T-helper 1 cell treated with Interleukin-12 subunit alpha and Interleukin-12 subunit beta and Interleukin-4 antibody, amounts not matched to agents 30 ng/mL and 1 ng/mL, for 36 hours (primary cell): ENCODE results near the gene TBC1D32. TPM values are rescaled to one million over a fixed set of nuclear protein-coding genes. Genes with fewer than 3 reads are reported as not detected.
"Not testable (repeated sequence)": the region's sequence is repeated elsewhere in the genome, so short reads cannot be mapped to it uniquely, and the experiment has no call there.

ENCODE experiments used
- intact Hi-C: fragments of 100-400 bp; cut with micrococcal nuclease; formaldehyde crosslinking; loops from one replicate; pipeline ENCODE4 v1.15.1; 2024
- total RNA-seq: library from RNA; stranded (reverse); gene quantifications from 2 replicates; pipeline ENCODE4 v1.2.3, GENCODE V29; 2022

Gene TBC1D32
- total RNA-seq, result 10.3 and 10.5 TPM in 2 replicates

DNA sequence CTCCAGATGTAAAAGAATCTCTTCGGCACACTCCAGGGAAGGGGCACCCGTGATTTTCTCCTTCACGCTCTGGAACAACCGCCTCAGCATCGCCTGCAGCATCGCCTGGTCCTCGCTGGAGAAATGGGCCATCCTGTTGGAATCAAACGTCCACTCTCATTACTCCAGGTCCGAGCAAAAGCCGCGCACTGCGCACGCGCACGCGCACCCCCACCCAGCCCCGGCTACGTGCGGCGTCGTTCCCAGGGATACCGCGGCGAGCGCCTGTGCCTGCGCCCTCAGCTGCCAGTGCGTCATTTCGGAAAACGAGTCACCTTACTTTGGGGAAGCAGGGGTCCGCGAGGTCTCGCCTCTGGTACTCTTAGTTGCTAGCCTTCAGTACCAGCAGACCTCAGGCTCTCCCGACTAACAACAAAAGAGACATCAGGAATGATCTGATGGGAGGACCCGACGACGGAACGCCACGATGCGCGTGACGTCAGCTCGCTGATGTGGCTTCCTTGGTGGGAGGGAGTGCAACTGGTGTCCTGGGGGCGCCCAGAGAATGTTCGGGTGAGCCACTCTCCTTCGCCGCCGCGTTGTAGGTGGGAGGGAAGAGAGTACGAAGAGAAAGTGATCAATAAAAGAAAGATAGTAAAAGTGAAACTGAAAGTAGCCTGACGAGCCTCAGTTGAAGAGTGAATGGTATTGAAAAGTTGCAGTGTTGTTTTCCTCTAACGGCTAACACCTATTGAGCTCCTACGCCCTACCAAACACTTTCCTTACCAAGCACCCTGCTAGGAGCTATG is at the start of gene TBC1D32:
Gene TBC1D32, minus strand, starts transcription at position 182 of the 788 bp plus-strand sequence. Its CDS starts 50 bp downstream, at position 132.
- intact Hi-C loops, result loop anchor here (1.0 to 10.0 kb wide), 7 partner anchors 87 to 1983 kb away; partner anchors contain the start of genes HSF2 and SERINC1

DNA sequence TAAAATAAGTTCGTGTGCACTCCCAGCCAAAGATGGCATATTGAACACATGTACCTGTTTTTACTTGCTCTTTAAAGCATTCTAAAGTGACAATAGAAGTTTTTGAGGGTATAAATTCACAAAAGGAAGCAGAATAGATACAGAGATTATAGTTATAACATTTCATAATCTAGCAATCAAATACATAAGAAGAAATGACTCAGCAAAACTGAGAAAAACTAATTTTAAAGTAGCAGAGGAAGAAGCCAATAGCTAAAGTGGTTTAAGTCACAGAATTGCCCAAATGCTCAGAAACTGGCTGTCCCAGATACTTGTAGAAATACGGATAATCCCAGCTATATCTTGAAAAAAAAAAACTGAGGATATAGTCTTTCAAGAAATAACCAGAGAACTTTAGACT is 49.2 kb upstream of the TBC1D32 start:
- intact Hi-C loops, result no loop called here

GRCh38 chr6:121382467-121383121 is 48.3 kb upstream of the TBC1D32 start:
- intact Hi-C loops, result no loop called here

GRCh38 chr6:121376411-121376810 is 42.1 kb upstream of the TBC1D32 start:
- intact Hi-C loops, result no loop called here

- intact Hi-C loops, result not testable (repeated sequence)
Observed at GRCh38 chr6:121374219-121374618, 39.9 kb upstream of the TBC1D32 start.

DNA sequence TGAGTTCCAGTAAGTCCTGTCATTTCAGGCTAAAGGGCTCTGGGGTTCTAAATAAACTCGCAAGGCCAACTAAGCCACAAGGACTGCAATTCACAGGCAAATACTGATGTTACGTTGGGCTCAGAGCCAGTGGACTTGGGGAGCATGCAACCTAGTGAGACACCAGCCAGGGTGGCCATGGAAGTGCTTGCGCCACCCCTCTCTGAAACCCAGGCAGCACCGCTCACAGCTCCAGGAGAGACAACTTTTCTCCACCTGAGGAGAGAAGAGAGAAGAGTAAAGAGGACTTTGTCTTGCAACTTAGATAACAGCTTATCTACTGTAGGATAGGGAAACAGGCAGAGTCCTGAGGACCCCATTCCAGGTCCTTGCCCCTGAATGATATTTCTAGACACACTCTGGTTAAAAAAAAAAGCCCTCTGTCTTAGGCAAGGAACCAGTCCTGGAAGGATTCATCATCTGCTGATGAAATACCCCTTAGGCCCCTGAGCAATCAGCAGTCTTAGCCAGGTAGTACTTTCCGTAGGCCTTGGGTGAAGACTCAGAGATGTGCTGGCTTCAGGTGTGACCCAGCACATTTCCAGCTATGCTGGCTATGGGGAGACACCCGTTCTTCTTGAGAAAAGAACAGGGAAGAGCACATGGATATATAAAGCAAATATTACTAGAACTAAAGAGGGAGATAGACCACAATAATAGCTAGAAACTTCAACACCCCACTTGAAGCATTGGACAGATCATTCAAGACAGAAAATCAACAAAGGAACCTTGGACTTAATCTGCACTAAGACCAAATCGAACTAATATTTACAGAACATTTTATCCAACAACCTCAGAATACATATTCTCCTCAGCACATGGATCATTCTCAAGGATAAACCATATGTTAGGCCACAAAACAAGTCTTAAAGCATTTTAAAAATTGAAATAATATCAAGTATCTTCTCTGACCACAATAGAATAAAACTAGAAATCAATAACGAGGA is 31.5 kb upstream of the TBC1D32 start:
- intact Hi-C loops, result no loop called here

GRCh38 chr6:121356575-121356974 is 22.3 kb upstream of the TBC1D32 start:
- intact Hi-C loops, result no loop called here

DNA sequence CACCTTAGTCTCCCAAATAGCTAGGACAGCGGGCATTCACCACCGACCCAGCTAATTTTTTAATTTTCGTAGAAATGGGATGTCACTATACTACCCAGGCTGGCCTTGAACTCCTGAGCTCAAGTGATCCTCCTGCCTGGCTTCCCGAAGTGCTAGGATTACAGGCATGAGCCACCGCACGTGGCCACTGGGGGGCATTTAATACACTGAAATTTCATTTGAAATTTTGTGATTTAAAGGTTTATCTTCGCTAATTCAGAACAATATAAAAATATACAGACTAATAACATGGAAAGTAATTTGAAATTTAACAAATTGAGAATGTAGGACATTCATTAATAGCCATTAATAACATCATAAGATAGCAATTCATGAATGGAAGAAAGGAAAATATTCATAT is 20.5 kb upstream of the TBC1D32 start:
- intact Hi-C loops, result loop anchor here (2.0 kb wide), 1 partner anchor 678 kb away; no protein-coding TSS in a partner anchor

- intact Hi-C loops, result no loop called here
Observed at GRCh38 chr6:121352941-121353340, 18.7 kb upstream of the TBC1D32 start.

DNA sequence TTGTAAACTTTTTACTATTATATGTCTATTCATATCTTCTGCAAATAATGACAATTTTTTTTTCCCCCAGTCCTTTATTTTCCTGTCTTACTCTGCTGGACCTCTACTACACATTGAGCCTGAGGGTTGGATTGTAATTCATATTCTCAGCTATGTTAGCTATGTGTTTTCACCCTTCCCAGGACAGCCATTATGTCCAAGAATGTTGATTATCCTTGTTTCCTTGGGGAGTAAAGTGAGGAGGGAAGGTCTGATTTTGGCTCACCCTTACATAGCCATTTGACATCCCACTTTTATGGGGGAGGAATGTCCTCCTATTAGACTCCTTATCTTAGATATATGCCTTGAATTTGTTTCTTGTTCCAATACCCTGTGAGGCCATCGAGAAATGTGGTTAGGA is 17.6 kb upstream of the TBC1D32 start:
- intact Hi-C loops, result no loop called here

DNA sequence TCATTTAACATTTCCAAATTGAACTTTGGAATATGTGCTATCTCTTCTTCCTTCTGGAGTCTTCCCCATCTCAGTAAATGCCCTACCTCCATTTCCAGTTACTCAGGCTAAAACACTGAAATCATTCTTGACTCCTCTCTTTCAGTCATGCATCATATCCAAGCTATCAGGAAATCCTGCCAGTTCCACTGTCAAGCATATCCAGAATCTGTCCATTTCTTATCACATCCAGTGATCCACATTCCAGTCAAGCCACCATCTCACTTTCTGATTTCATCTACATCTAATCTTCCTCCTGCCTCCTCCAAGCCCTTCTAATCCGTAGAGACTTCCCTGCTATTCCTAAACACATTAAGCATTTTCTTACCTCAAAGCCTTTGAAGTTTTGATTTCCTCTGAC is 15.3 kb upstream of the TBC1D32 start:
- intact Hi-C loops, result no loop called here

DNA sequence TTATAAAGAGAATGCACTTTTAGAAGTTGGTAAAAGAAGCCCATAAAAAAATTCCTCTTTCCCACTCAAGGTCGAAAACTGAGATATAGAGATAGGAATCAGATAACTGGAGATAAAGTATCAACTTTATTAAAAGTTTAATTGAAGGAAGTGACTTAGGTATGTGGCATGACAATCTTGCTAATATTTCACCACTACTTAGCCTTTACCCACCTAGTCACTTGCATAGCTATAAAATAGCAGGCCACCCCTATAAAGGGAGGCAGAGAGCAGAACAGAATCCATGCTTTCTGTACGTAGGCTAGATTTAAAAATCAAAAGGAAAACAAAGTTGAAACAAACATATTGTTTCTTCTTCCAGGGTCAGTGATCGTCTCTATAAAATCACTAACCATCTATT is 13.2 kb upstream of the TBC1D32 start:
- intact Hi-C loops, result no loop called here

DNA sequence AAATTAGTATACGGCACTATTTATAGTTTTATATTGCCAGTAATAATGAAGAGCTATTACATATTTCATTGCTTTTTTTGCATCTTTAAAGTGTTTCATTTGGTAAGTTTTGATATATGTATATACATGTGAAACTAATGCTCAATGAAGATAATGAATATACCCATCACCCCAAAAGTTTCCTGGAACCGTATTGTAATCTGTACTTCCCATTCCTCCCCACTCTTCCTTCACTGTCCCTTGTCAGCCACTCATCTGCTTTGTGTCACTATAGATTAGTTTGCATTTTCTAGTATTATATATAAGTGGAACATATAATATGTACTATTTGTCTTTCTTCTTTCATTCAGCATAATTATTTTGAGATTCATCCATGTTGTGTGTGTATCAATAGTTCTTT is 10.3 kb upstream of the TBC1D32 start:
- intact Hi-C loops, result no loop called here

DNA sequence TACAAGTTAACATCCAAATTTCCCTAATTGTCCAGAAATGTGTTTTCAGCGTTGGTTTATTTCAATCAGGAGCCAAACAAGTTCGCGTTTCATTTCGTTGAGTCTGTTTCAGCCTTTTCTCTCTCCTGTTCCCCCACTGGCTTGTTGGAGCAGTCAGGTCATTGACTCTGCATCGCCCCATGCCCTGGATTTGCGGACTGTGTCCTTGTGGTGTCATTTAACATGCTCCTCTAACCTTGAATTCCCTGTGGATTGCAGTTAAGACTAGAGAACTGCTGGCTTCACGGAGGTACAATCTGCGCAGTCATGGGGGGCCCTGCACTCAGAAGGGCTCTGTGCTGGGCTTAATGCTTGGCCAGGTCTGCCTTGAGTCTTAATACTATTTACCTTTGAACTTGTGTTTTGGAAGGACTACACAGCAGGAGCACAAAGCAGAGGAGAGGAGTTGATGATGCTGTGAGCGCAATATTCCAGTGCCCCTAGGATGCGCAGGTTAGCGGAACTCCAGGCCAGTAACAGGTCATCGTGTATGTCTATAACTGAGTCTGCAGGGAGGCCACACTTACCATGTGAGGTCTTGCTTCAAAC is 5.5 kb upstream of the TBC1D32 start:
- intact Hi-C loops, result loop anchor here (10.0 kb wide), 1 partner anchor 1875 kb away; no protein-coding TSS in a partner anchor

- intact Hi-C loops, result loop anchor here (10.0 kb wide), 1 partner anchor 1874 kb away; no protein-coding TSS in a partner anchor
Observed at GRCh38 chr6:121338956-121339355, 4.7 kb upstream of the TBC1D32 start.

- intact Hi-C loops, result loop anchor here (10.0 kb wide), 1 partner anchor 1874 kb away; no protein-coding TSS in a partner anchor
Observed at GRCh38 chr6:121338366-121338765, 4.1 kb upstream of the TBC1D32 start.

- intact Hi-C loops, result loop anchor here (2.0 to 10.0 kb wide), 2 partner anchors 1063 to 1871 kb away; partner anchors contain the start of gene HSF2
Observed at GRCh38 chr6:121335087-121336008, 1.1 kb upstream of the TBC1D32 start.

DNA sequence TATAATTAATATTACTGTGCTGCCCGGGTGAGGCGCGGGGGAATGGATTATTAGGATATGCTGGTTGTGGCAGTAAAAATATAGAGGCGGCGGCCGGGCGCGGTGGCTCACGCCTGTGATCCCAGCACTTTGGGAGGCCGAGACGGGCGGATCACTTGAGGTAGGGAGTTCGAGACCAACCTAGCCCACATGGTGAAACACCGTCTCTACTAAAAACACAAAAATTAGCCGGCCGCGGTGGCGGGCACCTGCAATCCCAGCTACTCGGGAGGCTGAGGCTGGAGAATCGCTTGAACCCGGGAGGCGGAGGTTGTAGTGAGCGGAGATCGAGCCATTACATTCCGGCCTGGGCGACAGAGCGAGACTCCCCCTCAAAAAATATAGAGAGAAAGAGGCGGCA is 586 bp downstream of the TBC1D32 start:
- intact Hi-C loops, result loop anchor here (1.0 to 10.0 kb wide), 7 partner anchors 86 to 1982 kb away; partner anchors contain the start of genes HSF2 and SERINC1

DNA sequence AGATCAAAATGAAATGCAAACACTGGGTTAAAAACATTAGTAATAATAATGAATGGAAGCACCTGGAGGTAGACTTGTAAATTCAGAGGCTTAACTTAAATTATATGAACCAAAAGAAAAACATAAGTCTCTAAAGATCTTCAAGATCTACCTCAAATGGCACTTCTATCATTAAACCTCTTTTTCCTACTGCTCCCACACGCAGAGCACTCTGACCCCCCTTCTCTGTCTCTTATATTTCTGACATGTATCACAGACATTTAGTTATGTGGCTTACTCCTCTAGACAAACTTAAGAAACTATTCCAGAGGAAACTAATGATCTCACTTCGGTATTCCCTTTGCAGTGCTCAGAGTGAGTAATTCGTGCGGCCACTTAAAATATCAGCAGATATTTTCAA is 1.1 kb downstream of the TBC1D32 start:
- intact Hi-C loops, result loop anchor here (5.0 to 10.0 kb wide), 2 partner anchors 634 to 1868 kb away; no protein-coding TSS in a partner anchor
